SU-DHL-6 (cell line): ENCODE measurements around the gene FHIP2A.
"Not testable (repeated sequence)": the region's sequence is repeated elsewhere in the genome, so short reads cannot be mapped to it uniquely, and the experiment has no call there.

Experiments used
- EZH2phosphoT487 ChIP-seq: fragments of 200-600 bp; sonication (generic), shearing (Covaris generic); conservative IDR thresholded peaks from 2 replicates; pipeline ENCODE4 v1.6.1; 2018; ENCODE audit warnings: mild to moderate bottlenecking, antibody characterized with exemption, low read length, moderate library complexity, mixed read lengths
- TF ChIP-seq, protein P1 (sequence below): fragments of 200-600 bp; sonication (generic); IDR thresholded peaks from one replicate; pipeline ENCODE4 v1.5.1; 2017; ENCODE audit warnings: antibody characterized with exemption, mild to moderate bottlenecking, low read length, moderate library complexity; ENCODE audit not compliant: insufficient read depth, poor library complexity, severe bottlenecking

DNA sequence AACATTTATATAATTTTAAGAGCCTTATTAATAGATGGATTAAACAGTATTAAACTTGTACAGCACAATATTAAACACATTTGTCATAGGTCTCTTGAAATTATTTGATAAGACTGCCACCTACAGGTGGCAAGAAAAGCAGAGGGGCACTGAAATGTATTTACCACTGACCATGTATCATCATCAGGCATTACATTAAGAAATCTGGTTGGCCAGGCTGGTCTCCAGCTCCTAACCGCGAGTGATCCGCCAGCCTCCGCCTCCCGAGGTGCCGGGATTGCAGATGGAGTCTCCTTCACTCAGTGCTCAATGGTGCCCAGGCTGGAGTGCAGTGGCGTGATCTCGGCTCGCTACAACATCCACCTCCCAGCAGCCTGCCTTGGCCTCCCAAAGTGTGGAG, 35.1 kb upstream of the FHIP2A start:
- TF ChIP-seq, protein P1, sequence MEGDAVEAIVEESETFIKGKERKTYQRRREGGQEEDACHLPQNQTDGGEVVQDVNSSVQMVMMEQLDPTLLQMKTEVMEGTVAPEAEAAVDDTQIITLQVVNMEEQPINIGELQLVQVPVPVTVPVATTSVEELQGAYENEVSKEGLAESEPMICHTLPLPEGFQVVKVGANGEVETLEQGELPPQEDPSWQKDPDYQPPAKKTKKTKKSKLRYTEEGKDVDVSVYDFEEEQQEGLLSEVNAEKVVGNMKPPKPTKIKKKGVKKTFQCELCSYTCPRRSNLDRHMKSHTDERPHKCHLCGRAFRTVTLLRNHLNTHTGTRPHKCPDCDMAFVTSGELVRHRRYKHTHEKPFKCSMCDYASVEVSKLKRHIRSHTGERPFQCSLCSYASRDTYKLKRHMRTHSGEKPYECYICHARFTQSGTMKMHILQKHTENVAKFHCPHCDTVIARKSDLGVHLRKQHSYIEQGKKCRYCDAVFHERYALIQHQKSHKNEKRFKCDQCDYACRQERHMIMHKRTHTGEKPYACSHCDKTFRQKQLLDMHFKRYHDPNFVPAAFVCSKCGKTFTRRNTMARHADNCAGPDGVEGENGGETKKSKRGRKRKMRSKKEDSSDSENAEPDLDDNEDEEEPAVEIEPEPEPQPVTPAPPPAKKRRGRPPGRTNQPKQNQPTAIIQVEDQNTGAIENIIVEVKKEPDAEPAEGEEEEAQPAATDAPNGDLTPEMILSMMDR, result peak; percentile 55
- not testable (repeated sequence) for TF ChIP-seq EZH2phosphoT487
